ENCODE data around the gene CSNK1D.

DNA sequence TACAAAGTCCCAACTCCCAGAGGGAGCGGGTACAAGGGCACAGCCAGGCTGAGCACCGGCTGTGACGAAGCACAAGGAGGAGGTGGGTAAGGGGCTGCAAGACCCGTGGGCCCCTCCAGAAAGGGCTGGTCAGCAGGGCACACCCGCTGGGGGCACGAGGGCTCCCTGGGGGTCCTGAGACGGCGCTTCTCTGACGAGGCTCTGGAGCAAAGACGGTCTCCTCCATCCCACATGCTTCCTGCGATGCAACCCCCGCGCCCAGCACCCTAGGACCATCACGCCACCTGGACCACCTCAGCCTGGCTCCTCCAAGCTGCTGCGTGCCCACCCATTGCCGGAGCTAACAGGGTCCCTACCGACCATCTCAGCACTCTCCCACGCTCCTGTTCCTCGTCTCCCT, 69.6 kb downstream of the CSNK1D start:
- TF ChIP-seq, protein P1, sequence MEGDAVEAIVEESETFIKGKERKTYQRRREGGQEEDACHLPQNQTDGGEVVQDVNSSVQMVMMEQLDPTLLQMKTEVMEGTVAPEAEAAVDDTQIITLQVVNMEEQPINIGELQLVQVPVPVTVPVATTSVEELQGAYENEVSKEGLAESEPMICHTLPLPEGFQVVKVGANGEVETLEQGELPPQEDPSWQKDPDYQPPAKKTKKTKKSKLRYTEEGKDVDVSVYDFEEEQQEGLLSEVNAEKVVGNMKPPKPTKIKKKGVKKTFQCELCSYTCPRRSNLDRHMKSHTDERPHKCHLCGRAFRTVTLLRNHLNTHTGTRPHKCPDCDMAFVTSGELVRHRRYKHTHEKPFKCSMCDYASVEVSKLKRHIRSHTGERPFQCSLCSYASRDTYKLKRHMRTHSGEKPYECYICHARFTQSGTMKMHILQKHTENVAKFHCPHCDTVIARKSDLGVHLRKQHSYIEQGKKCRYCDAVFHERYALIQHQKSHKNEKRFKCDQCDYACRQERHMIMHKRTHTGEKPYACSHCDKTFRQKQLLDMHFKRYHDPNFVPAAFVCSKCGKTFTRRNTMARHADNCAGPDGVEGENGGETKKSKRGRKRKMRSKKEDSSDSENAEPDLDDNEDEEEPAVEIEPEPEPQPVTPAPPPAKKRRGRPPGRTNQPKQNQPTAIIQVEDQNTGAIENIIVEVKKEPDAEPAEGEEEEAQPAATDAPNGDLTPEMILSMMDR (conservative IDR thresholded peaks at IDR 0.05; ENCODE audit: low read depth in 2 of 2) = no peak
- TF ChIP-seq EZH2 (IDR thresholded peaks at IDR 0.05; ENCODE audit: low read depth, unreplicated experiment) (no peak), EZH2phosphoT487 (IDR thresholded peaks at IDR 0.05; ENCODE audit: unreplicated experiment) (no peak)
